ENCODE results near the gene ARID4B.

DNA sequence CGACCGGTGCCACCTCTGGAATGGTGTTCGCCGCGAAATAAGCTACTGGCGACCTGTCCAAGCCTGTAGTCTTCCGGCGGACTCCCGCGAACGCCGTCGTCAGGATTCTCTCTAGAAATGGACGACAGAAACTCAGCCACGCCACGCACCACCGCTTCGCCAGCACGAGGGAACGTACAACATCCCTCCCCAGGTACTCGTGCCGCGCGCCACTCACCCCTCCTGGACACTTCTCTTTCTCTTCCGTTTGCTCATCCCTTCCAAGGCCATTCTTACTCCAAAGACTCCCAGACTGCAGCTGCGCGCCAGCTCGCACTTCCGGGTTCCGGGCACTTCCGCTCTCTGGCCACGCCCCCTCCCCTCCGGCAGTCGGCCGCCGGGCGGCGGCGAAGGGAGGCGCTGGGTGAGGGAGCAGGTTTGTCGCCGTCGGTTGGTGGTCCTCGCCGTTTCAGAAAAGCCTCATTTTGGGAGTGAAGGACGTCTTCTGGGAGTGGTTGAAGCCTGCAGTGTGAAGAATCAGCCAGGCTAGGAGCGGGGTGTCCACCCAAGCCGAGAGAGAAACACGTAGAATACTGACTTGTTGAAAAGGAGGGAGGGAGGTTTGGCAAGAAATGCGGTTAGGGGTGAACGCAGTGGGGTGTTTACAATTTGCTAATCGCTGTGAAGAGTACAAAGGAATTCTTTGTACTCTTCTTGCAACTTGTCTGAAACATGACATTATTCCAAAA is 166.9 kb downstream of the ARID4B start, which contains the start of gene RBM34:
- TF ChIP-seq, protein P1, sequence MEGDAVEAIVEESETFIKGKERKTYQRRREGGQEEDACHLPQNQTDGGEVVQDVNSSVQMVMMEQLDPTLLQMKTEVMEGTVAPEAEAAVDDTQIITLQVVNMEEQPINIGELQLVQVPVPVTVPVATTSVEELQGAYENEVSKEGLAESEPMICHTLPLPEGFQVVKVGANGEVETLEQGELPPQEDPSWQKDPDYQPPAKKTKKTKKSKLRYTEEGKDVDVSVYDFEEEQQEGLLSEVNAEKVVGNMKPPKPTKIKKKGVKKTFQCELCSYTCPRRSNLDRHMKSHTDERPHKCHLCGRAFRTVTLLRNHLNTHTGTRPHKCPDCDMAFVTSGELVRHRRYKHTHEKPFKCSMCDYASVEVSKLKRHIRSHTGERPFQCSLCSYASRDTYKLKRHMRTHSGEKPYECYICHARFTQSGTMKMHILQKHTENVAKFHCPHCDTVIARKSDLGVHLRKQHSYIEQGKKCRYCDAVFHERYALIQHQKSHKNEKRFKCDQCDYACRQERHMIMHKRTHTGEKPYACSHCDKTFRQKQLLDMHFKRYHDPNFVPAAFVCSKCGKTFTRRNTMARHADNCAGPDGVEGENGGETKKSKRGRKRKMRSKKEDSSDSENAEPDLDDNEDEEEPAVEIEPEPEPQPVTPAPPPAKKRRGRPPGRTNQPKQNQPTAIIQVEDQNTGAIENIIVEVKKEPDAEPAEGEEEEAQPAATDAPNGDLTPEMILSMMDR (IDR thresholded peaks at IDR 0.05; ENCODE audit: borderline replicate concordance, extremely low read depth, low read length, poor library complexity, severe bottlenecking) = peak; percentile 43
- TF ChIP-seq EZH2 (IDR thresholded peaks at IDR 0.05; ENCODE audit: borderline replicate concordance, low read depth, low read length, severe bottlenecking) = no peak

Measured in DND-41 (cell line).